Measurements from ENCODE around the gene CRYGN.

DNA sequence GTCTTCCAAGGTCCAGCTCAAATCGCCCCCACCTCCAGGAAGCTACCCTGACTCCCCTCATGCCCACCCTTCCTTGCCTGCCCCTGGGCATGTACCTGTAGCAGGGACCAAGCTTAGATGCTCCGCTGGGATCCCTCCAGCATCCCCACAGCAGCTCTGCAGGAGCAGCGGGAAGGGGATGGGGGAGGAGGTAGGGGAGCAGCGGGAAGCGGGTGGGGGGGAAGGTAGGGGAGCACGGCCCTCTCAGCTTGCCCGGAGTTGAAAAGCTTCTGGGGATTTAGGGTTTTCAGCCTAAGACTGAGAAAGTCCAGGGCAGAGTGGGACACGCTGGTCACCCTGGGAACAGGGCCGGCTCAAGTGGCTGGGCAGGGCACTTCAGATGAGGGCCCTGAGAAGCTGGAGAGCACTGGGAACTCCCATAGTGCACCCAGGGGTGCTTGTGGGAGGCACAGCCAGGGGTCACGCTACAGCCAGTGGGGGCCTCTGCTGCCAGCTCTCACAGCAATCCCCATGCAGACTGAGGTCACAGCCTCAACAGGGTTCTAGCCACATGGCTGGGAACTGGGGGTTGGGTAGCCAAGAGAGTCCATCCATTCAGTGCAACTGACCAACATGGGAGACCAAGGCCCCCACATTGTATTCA, 43.5 kb downstream of the CRYGN start:
- TF ChIP-seq, protein P1, sequence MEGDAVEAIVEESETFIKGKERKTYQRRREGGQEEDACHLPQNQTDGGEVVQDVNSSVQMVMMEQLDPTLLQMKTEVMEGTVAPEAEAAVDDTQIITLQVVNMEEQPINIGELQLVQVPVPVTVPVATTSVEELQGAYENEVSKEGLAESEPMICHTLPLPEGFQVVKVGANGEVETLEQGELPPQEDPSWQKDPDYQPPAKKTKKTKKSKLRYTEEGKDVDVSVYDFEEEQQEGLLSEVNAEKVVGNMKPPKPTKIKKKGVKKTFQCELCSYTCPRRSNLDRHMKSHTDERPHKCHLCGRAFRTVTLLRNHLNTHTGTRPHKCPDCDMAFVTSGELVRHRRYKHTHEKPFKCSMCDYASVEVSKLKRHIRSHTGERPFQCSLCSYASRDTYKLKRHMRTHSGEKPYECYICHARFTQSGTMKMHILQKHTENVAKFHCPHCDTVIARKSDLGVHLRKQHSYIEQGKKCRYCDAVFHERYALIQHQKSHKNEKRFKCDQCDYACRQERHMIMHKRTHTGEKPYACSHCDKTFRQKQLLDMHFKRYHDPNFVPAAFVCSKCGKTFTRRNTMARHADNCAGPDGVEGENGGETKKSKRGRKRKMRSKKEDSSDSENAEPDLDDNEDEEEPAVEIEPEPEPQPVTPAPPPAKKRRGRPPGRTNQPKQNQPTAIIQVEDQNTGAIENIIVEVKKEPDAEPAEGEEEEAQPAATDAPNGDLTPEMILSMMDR (IDR thresholded peaks at IDR 0.05), result no peak
- TF ChIP-seq POLR2A (IDR thresholded peaks at IDR 0.05), result no peak
